AG09309 (cell line): Measurements from ENCODE around the gene AGBL2.
A peak's percentile ranks its signal among the peaks of the same experiment; 100 is the strongest.

Source experiments
- DNase-seq: peaks from one replicate; pipeline ENCODE4 v3.0.0-alpha.2; 2010; ENCODE audit warnings: low read depth
- H3K4me3 ChIP-seq: 2 replicates; pipeline ENCODE4 v1.5.1; 2011; ENCODE audit warnings: mild to moderate bottlenecking, low read depth, low read length, moderate library complexity; ENCODE audit not compliant: control insufficient read depth
- CTCF ChIP-seq: IDR thresholded peaks from 2 replicates; pipeline ENCODE4 v1.5.1; 2011; ENCODE audit warnings: mild to moderate bottlenecking, low read depth, low read length, inconsistent platforms; ENCODE audit not compliant: insufficient read depth, control insufficient read depth; ENCODE audit errors: missing control alignments

AGBL2 gene

GRCh38 chr11:47726878-47727514, 11.8 kb upstream of the AGBL2 start:
- DNase-seq = no peak
- TF ChIP-seq CTCF = no peak
- H3K4me3 ChIP-seq = no peak overlapping the region

DNA sequence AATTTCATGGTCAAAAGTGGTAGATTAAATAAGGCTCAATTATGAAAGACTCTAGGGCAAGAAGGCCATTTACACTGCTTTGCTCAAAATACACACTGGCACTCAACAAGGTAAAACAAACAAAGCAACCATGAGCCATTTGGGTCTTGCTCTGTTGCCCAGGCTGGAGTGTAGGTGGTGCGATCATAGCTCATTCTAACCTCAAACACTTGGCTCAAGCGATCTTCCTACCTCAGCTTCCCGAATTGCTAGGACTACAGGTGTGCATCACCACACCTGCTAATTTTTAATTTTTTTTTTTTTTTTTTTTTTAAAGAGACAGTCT, 10.9 kb upstream of the AGBL2 start:
- no peak for TF ChIP-seq CTCF
- no peak for DNase-seq
- no peak overlapping the region for H3K4me3 ChIP-seq

- no peak overlapping the region for H3K4me3 ChIP-seq
- no peak for DNase-seq
- no peak for TF ChIP-seq CTCF
Measured at GRCh38 chr11:47725442-47726117, 10.4 kb upstream of the AGBL2 start.

DNA sequence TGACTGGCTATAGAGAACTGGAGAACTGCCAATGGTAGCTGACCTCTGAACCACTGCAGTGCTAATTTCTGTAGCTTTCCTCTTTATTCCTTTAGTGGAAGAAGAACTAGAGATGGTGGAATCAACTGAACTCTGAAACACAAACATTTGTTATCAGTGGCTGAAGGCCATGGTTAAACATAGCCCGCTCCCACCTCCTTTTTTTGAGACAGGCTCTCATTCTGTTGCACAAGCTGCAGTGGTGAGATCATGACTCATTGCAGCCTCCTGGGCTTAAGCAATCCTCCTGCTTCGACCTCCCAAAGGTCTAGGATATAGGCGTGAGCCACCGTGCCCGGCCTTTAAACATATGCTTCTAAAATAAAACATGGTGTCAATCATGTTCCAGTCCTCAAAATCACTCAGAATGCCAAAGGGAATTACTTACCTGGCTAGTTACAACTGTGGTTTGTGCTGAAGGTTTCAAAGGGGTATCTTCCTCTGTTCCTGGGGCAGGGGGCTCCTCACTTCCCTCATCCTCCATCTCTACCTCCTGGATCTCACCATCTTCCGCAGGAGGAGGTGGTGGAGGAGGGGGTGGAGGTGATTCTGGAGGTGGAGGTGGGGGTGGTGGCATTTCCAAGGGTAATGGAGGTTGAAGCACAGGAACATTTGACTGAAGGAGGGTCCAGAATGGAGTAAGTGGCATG, 9.0 kb upstream of the AGBL2 start:
- peak; percentile 5 for DNase-seq
- no peak for TF ChIP-seq CTCF
- no peak overlapping the region for H3K4me3 ChIP-seq

DNA sequence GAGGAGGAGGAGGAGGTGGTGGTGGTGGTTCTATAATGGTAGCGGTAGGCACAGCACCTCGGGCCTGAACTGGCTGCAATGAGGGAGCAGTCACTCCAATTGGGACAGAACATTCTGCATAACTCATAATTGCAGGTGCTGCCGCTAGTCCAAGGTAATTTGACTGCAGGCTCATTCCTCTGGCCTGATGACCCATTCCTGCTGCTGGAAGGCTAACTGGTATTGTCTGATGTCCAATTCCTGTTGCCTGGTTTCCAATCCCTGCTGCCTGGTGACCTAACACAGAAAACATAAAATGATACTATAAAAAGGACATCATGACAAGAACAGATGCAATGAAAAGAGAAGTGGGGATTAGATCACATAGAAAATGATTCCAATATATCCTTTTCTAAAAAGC, 7.9 kb upstream of the AGBL2 start:
- no peak overlapping the region for H3K4me3 ChIP-seq
- no peak for TF ChIP-seq CTCF
- DNase-seq = no peak

- no peak overlapping the region for H3K4me3 ChIP-seq
- no peak for DNase-seq
- TF ChIP-seq CTCF = no peak
Measured at GRCh38 chr11:47720651-47721050, 5.5 kb upstream of the AGBL2 start.
